ENCODE data around the gene STUM. TPM values are rescaled to one million over a fixed set of nuclear protein-coding genes. Genes with fewer than 3 reads are reported as not detected.

Gene STUM
- total and polyA plus RNA-seq, 2 experiments from 2014 or later, result 0.23 to 1.3 TPM

DNA sequence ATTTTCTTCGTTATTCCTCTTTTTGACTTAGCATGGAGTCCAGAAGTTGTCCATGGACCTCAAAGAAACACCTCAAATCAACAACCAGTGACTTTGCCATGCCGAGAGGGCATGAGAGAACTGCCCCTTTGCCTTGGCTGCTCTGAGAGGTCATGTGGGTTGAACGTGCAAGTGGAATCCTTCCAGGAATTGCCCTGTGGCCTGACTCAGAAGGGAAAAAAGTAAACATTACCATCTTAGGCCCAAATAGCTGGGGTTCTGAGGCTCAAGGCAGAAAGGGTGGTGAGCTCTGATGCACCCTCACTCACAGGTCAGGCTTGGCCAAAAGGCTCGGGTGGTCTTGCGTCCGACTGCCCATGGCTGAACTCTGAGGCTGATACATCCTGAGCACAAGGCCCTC lies 15.1 kb downstream of the STUM start:
- Histone ChIP-seq H3K9me2 (ENCODE audit: insufficient read depth) (0 out of 2 replicates have a peak, but pooled peaks cover 7% of the 10 kb centered on the region), H3K36me3 (ENCODE audit: insufficient read depth) (no peaks in the 10 kb centered on the region), H3F3A (replicated peaks; ENCODE audit: low read depth) (no peaks in the 10 kb centered on the region), H4K20me1 (replicated peaks; ENCODE audit: insufficient read depth) (no peaks in the 10 kb centered on the region), H2AFZ (no peak overlapping the region), H3K4me2 (no peak overlapping the region), H3K4me1 (ENCODE audit: insufficient read depth) (no peaks in the 10 kb centered on the region), H3K79me2 (replicated peaks; ENCODE audit: insufficient read depth) (no peaks in the 10 kb centered on the region), H3K4me3 (no peak overlapping the region), H3K27ac (ENCODE audit: low read depth) (no peak overlapping the region), H3K27me3 (ENCODE audit: insufficient read depth) (no peaks in the 10 kb centered on the region)
- H3K36me3 Mint-ChIP-seq (ENCODE audit: low read depth), result no peaks in the 10 kb centered on the region
- H3K27me3 Mint-ChIP-seq (ENCODE audit: insufficient read depth, low read depth, poor library complexity), result no peaks in the 10 kb centered on the region
- no peaks in the 10 kb centered on the region for H3K9me3 Mint-ChIP-seq
- DNase-seq (ENCODE audit: low spot score) (no peak), ATAC-seq (no peak)
- no peak for TF ChIP-seq CREB1 (CRISPR knock-in tag; IDR thresholded peaks at IDR 0.05; ENCODE audit: low read depth)
- TF ChIP-seq, protein P1, sequence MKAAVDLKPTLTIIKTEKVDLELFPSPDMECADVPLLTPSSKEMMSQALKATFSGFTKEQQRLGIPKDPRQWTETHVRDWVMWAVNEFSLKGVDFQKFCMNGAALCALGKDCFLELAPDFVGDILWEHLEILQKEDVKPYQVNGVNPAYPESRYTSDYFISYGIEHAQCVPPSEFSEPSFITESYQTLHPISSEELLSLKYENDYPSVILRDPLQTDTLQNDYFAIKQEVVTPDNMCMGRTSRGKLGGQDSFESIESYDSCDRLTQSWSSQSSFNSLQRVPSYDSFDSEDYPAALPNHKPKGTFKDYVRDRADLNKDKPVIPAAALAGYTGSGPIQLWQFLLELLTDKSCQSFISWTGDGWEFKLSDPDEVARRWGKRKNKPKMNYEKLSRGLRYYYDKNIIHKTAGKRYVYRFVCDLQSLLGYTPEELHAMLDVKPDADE (IDR thresholded peaks at IDR 0.05), result no peak
- no peak for TF ChIP-seq STAT1 (IDR thresholded peaks at IDR 0.05; ENCODE audit: unreplicated experiment)
- no peak for TF ChIP-seq JUNB (IDR thresholded peaks at IDR 0.05; ENCODE audit: unreplicated experiment)
- TF ChIP-seq, protein P2, sequence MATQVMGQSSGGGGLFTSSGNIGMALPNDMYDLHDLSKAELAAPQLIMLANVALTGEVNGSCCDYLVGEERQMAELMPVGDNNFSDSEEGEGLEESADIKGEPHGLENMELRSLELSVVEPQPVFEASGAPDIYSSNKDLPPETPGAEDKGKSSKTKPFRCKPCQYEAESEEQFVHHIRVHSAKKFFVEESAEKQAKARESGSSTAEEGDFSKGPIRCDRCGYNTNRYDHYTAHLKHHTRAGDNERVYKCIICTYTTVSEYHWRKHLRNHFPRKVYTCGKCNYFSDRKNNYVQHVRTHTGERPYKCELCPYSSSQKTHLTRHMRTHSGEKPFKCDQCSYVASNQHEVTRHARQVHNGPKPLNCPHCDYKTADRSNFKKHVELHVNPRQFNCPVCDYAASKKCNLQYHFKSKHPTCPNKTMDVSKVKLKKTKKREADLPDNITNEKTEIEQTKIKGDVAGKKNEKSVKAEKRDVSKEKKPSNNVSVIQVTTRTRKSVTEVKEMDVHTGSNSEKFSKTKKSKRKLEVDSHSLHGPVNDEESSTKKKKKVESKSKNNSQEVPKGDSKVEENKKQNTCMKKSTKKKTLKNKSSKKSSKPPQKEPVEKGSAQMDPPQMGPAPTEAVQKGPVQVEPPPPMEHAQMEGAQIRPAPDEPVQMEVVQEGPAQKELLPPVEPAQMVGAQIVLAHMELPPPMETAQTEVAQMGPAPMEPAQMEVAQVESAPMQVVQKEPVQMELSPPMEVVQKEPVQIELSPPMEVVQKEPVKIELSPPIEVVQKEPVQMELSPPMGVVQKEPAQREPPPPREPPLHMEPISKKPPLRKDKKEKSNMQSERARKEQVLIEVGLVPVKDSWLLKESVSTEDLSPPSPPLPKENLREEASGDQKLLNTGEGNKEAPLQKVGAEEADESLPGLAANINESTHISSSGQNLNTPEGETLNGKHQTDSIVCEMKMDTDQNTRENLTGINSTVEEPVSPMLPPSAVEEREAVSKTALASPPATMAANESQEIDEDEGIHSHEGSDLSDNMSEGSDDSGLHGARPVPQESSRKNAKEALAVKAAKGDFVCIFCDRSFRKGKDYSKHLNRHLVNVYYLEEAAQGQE (IDR thresholded peaks at IDR 0.05; ENCODE audit: unreplicated experiment), result no peak
- no peak for TF ChIP-seq ZNF331 (CRISPR knock-in tag; IDR thresholded peaks at IDR 0.05; ENCODE audit: low read depth)
- TF ChIP-seq, protein P3, sequence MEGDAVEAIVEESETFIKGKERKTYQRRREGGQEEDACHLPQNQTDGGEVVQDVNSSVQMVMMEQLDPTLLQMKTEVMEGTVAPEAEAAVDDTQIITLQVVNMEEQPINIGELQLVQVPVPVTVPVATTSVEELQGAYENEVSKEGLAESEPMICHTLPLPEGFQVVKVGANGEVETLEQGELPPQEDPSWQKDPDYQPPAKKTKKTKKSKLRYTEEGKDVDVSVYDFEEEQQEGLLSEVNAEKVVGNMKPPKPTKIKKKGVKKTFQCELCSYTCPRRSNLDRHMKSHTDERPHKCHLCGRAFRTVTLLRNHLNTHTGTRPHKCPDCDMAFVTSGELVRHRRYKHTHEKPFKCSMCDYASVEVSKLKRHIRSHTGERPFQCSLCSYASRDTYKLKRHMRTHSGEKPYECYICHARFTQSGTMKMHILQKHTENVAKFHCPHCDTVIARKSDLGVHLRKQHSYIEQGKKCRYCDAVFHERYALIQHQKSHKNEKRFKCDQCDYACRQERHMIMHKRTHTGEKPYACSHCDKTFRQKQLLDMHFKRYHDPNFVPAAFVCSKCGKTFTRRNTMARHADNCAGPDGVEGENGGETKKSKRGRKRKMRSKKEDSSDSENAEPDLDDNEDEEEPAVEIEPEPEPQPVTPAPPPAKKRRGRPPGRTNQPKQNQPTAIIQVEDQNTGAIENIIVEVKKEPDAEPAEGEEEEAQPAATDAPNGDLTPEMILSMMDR (conservative IDR thresholded peaks at IDR 0.05; ENCODE audit: low read depth in 2 of 2), result no peak
- TF ChIP-seq, protein P4, sequence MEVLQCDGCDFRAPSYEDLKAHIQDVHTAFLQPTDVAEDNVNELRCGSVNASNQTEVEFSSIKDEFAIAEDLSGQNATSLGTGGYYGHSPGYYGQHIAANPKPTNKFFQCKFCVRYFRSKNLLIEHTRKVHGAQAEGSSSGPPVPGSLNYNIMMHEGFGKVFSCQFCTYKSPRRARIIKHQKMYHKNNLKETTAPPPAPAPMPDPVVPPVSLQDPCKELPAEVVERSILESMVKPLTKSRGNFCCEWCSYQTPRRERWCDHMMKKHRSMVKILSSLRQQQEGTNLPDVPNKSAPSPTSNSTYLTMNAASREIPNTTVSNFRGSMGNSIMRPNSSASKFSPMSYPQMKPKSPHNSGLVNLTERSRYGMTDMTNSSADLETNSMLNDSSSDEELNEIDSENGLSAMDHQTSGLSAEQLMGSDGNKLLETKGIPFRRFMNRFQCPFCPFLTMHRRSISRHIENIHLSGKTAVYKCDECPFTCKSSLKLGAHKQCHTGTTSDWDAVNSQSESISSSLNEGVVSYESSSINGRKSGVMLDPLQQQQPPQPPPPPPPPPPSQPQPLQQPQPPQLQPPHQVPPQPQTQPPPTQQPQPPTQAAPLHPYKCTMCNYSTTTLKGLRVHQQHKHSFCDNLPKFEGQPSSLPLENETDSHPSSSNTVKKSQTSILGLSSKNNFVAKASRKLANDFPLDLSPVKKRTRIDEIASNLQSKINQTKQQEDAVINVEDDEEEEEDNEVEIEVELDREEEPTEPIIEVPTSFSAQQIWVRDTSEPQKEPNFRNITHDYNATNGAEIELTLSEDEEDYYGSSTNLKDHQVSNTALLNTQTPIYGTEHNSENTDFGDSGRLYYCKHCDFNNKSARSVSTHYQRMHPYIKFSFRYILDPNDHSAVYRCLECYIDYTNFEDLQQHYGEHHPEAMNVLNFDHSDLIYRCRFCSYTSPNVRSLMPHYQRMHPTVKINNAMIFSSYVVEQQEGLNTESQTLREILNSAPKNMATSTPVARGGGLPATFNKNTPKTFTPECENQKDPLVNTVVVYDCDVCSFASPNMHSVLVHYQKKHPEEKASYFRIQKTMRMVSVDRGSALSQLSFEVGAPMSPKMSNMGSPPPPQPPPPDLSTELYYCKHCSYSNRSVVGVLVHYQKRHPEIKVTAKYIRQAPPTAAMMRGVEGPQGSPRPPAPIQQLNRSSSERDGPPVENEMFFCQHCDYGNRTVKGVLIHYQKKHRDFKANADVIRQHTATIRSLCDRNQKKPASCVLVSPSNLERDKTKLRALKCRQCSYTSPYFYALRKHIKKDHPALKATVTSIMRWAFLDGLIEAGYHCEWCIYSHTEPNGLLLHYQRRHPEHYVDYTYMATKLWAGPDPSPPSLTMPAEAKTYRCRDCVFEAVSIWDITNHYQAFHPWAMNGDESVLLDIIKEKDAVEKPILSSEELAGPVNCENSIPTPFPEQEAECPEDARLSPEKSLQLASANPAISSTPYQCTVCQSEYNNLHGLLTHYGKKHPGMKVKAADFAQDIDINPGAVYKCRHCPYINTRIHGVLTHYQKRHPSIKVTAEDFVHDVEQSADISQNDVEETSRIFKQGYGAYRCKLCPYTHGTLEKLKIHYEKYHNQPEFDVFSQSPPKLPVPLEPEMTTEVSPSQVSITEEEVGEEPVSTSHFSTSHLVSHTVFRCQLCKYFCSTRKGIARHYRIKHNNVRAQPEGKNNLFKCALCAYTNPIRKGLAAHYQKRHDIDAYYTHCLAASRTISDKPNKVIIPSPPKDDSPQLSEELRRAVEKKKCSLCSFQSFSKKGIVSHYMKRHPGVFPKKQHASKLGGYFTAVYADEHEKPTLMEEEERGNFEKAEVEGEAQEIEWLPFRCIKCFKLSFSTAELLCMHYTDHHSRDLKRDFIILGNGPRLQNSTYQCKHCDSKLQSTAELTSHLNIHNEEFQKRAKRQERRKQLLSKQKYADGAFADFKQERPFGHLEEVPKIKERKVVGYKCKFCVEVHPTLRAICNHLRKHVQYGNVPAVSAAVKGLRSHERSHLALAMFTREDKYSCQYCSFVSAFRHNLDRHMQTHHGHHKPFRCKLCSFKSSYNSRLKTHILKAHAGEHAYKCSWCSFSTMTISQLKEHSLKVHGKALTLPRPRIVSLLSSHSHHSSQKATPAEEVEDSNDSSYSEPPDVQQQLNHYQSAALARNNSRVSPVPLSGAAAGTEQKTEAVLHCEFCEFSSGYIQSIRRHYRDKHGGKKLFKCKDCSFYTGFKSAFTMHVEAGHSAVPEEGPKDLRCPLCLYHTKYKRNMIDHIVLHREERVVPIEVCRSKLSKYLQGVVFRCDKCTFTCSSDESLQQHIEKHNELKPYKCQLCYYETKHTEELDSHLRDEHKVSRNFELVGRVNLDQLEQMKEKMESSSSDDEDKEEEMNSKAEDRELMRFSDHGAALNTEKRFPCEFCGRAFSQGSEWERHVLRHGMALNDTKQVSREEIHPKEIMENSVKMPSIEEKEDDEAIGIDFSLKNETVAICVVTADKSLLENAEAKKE (CRISPR knock-in tag; IDR thresholded peaks at IDR 0.05), result no peak
- TF ChIP-seq EZH2 (IDR thresholded peaks at IDR 0.05; ENCODE audit: low read depth, unreplicated experiment), result no peak
- no peak for TF ChIP-seq NANOG (IDR thresholded peaks at IDR 0.05; ENCODE audit: borderline replicate concordance)
- no peak for TF ChIP-seq ZNF114 (CRISPR knock-in tag; IDR thresholded peaks at IDR 0.05)
- TF ChIP-seq EZH2phosphoT487 (IDR thresholded peaks at IDR 0.05; ENCODE audit: unreplicated experiment), result no peak
- TF ChIP-seq POLR2AphosphoS5 (IDR thresholded peaks at IDR 0.05; ENCODE audit: low read depth), result no peak
- no peak overlapping the region for H3K27ac Mint-ChIP-seq
- no peak overlapping the region for H3K4me3 Mint-ChIP-seq
- peaks cover 7% of the 10 kb centered on the region; the same call in 2 of the 3 replicates for H3K4me1 Mint-ChIP-seq
